IMR-90 (cell line): Measurements from ENCODE around the gene UBE2E2. TPM values are rescaled to one million over a fixed set of nuclear protein-coding genes. Genes with fewer than 3 reads are reported as not detected.

Source experiments
- ATAC-seq: fragments of 200-7000 bp; cut with Tn5 transposase; 2 replicates; pipeline ENCODE4 v1.9.1; 2020; ENCODE audit warnings: low read depth, mild to moderate bottlenecking, moderate library complexity
- BruUV-seq: library from RNA; stranded (reverse); fragments of 400-500 nt; replicated peaks from 2 replicates; lab custom pipeline; 2021; lab: Mats Ljungman, UMichigan
- CTCF ChIA-PET: fragments of 300-600 bp; formaldehyde crosslinking; extraction: SDS; loops from one replicate; lab custom pipeline; 2021; ENCODE audit warnings: antibody characterized with exemption; lab: Yijun Ruan, JAX
- POLR2A ChIA-PET: fragments of 300-600 bp; sonication (Branson Sonifier 250); formaldehyde crosslinking; loops from one replicate; lab custom pipeline; 2022; ENCODE audit warnings: antibody characterized with exemption; ENCODE audit not compliant: unreplicated experiment; lab: Charles Lee
- DNase-seq: peaks from one replicate; pipeline ENCODE4 v3.0.0; 2013
- H2AFZ ChIP-seq: replicated peaks from 2 replicates; pipeline ENCODE3; 2013; ENCODE audit warnings: low read length, mild to moderate bottlenecking; ENCODE audit not compliant: poor library complexity
- H2AK5ac ChIP-seq: 2 replicates; pipeline ENCODE4 v1.6.1; 2013; ENCODE audit warnings: low read depth, low read length, inconsistent platforms
- H2AK9ac ChIP-seq: replicated peaks from 2 replicates; pipeline ENCODE3; 2013; ENCODE audit warnings: mild to moderate bottlenecking, low read depth, low read length, moderate library complexity; ENCODE audit not compliant: poor library complexity
- H2BK120ac ChIP-seq: 2 replicates; pipeline ENCODE4 v1.6.1; 2013; ENCODE audit warnings: low read depth, low read length, inconsistent platforms
- H2BK15ac ChIP-seq: 3 replicates; pipeline ENCODE4 v1.6.1; 2013; ENCODE audit warnings: low read depth, low read length, inconsistent platforms
- H2BK20ac ChIP-seq: 2 replicates; pipeline ENCODE4 v1.6.1; 2013; ENCODE audit warnings: low read depth, mild to moderate bottlenecking, inconsistent platforms, low read length, moderate library complexity
- H2BK5ac ChIP-seq: 2 replicates; pipeline ENCODE4 v1.6.1; 2013; ENCODE audit warnings: mild to moderate bottlenecking, low read depth, low read length, inconsistent platforms; ENCODE audit not compliant: poor library complexity, severe bottlenecking
- H3K14ac ChIP-seq: replicated peaks from 2 replicates; pipeline ENCODE4 v1.6.1; 2013; ENCODE audit warnings: low read depth, low read length, inconsistent platforms
- H3K18ac ChIP-seq: 2 replicates; pipeline ENCODE4 v1.6.1; 2013; ENCODE audit warnings: low read depth, low read length, control low read depth
- H3K23ac ChIP-seq: 2 replicates; pipeline ENCODE4 v1.6.1; 2013; ENCODE audit warnings: low read depth, low read length, inconsistent platforms
- H3K27ac ChIP-seq: 2 replicates; pipeline ENCODE4 v1.5.1; 2013; ENCODE audit warnings: mild to moderate bottlenecking, control low read depth, low read length; ENCODE audit not compliant: insufficient read depth
- H3K27me3 ChIP-seq: 2 replicates; pipeline ENCODE4 v1.6.1; 2013; ENCODE audit warnings: low read length; ENCODE audit not compliant: control insufficient read depth, insufficient read depth
- H3K36me3 ChIP-seq: 2 replicates; pipeline ENCODE4 v1.6.1; 2013; ENCODE audit warnings: low read length, mixed read lengths; ENCODE audit not compliant: control insufficient read depth, insufficient read depth
- H3K4ac ChIP-seq: 2 replicates; pipeline ENCODE4 v1.6.1; 2013; ENCODE audit warnings: low read depth, low read length, inconsistent platforms
- H3K4me1 ChIP-seq: 2 replicates; pipeline ENCODE4 v1.6.1; 2013; ENCODE audit warnings: low read length, mixed read lengths; ENCODE audit not compliant: control insufficient read depth, insufficient read depth
- H3K4me2 ChIP-seq: 2 replicates; pipeline ENCODE4 v1.6.1; 2013; ENCODE audit warnings: low read depth, mild to moderate bottlenecking, control low read depth, low read length, moderate library complexity
- H3K4me3 ChIP-seq: 2 replicates; pipeline ENCODE4 v1.5.1; 2013; ENCODE audit warnings: low read depth, mild to moderate bottlenecking, control low read depth, low read length, moderate library complexity; ENCODE audit not compliant: insufficient read depth
- H3K56ac ChIP-seq: 2 replicates; pipeline ENCODE4 v1.6.1; 2013; ENCODE audit warnings: low read length, inconsistent platforms; ENCODE audit not compliant: insufficient read depth; ENCODE audit errors: extremely low read depth
- H3K79me1 ChIP-seq, 2 experiments: 2 replicates each; pipeline ENCODE4 v1.6.1; 2013; ENCODE audit warnings: low read length in 2 of 2, inconsistent platforms in 1 of 2, low read depth in 1 of 2
- H3K9ac ChIP-seq: 2 replicates; pipeline ENCODE4 v1.6.1; 2013; ENCODE audit warnings: low read depth, low read length, control low read depth
- H3K9me1 ChIP-seq: 2 replicates; pipeline ENCODE4 v1.6.1; 2013; ENCODE audit warnings: low read length, inconsistent platforms; ENCODE audit not compliant: insufficient read depth
- H3K9me3 ChIP-seq: 2 replicates; pipeline ENCODE4 v1.6.1; 2013; ENCODE audit warnings: low read length; ENCODE audit not compliant: control insufficient read depth, insufficient read depth
- H4K20me1 ChIP-seq: 2 replicates; pipeline ENCODE4 v1.6.1; 2013; ENCODE audit warnings: low read length, inconsistent platforms; ENCODE audit not compliant: insufficient read depth
- H4K5ac ChIP-seq: 2 replicates; pipeline ENCODE4 v1.6.1; 2013; ENCODE audit warnings: mild to moderate bottlenecking, low read depth, low read length, control low read depth
- H4K8ac ChIP-seq, 2 experiments: 2 replicates each; pipeline ENCODE4 v1.6.1; 2013; ENCODE audit warnings: low read depth in 2 of 2, low read length in 2 of 2, control low read depth in 1 of 2, inconsistent platforms in 1 of 2
- H4K91ac ChIP-seq: 2 replicates; pipeline ENCODE4 v1.6.1; 2013; ENCODE audit warnings: low read depth, low read length, inconsistent platforms; ENCODE audit not compliant: insufficient read depth
- BHLHE40 ChIP-seq: fragments of 150-350 bp; IDR thresholded peaks from 2 replicates; pipeline ENCODE4 v1.6.1; 2016; ENCODE audit warnings: mild to moderate bottlenecking, low read depth, low read length
- CEBPB ChIP-seq: IDR thresholded peaks from 2 replicates; pipeline ENCODE4 v1.6.1; 2012; ENCODE audit warnings: low read depth, low read length, improper control_type of control experiment
- CHD1 ChIP-seq: IDR thresholded peaks from 2 replicates; pipeline ENCODE4 v1.6.1; 2012; ENCODE audit warnings: low read depth, low read length, improper control_type of control experiment
- FOS ChIP-seq: fragments of 150-350 bp; IDR thresholded peaks from 2 replicates; pipeline ENCODE4 v1.6.1; 2016; ENCODE audit warnings: low read depth, low read length
- MAFK ChIP-seq: IDR thresholded peaks from 2 replicates; pipeline ENCODE4 v1.6.1; 2012; ENCODE audit warnings: low read depth, low read length, improper control_type of control experiment
- MAZ ChIP-seq: IDR thresholded peaks from 2 replicates; pipeline ENCODE4 v1.6.1; 2012; ENCODE audit warnings: low read depth, mild to moderate bottlenecking, low read length, improper control_type of control experiment, moderate library complexity, borderline replicate concordance
- MXI1 ChIP-seq: IDR thresholded peaks from 2 replicates; pipeline ENCODE4 v1.6.1; 2012; ENCODE audit warnings: low read depth, mild to moderate bottlenecking, low read length, moderate library complexity, borderline replicate concordance
- NFE2L2 ChIP-seq: fragments of 150-350 bp; IDR thresholded peaks from 2 replicates; pipeline ENCODE4 v1.6.1; 2016; ENCODE audit warnings: low read depth, mild to moderate bottlenecking, low read length
- POLR2A ChIP-seq: IDR thresholded peaks from 2 replicates; pipeline ENCODE4 v1.6.1; 2012; ENCODE audit warnings: mild to moderate bottlenecking, low read depth, low read length
- RAD21 ChIP-seq: IDR thresholded peaks from 2 replicates; pipeline ENCODE4 v1.6.1; 2012; ENCODE audit warnings: low read length, improper control_type of control experiment
- RCOR1 ChIP-seq: IDR thresholded peaks from 2 replicates; pipeline ENCODE4 v1.6.1; 2012; ENCODE audit warnings: mild to moderate bottlenecking, low read length, improper control_type of control experiment; ENCODE audit not compliant: insufficient replicate concordance
- RFX5 ChIP-seq: IDR thresholded peaks from 2 replicates; pipeline ENCODE4 v1.8.0; 2012; ENCODE audit warnings: low read depth, mild to moderate bottlenecking, low read length, moderate library complexity
- SMC3 ChIP-seq: fragments of 150-350 bp; IDR thresholded peaks from 2 replicates; pipeline ENCODE4 v1.6.1; 2016; ENCODE audit warnings: low read depth, mild to moderate bottlenecking, antibody characterized with exemption, low read length, moderate library complexity
- WGBS, 2 experiments: methylation state at CpG; one replicate each; pipeline versions ENCODE4 v1.1.5 to v1.1.7; 2013; ENCODE audit warnings: missing lambda C conversion rate in 2 of 2; ENCODE audit not compliant: insufficient read length in 1 of 2; ENCODE audit errors: extremely low coverage in 2 of 2; 5-methylcytosine and 5-hydroxymethylcytosine counted together
- dilution Hi-C: fragments of 300-500 bp; cut with HindIII; formaldehyde crosslinking; loops from one replicate; pipeline ENCODE4 v1.14.3; 2018; ENCODE audit warnings: low sequenced_read_pairs; ENCODE audit not compliant: unreplicated experiment
- in situ Hi-C: fragments of 300-500 bp; cut with MboI; formaldehyde crosslinking; loops from 3 replicates; pipeline ENCODE4 v1.14.3; 2019; ENCODE audit warnings: low sequenced_read_pairs, inconsistent platforms, mixed read lengths
- intact Hi-C: fragments of 100-400 bp; cut with micrococcal nuclease; formaldehyde crosslinking; loops from 2 replicates; pipeline ENCODE4 v1.10.0; 2022
- polyA plus RNA-seq, 3 experiments: library from polyadenylated mRNA; depleted of rRNA; stranded (reverse); fragments of >200 nt; gene quantifications; 2 replicates each; pipeline ENCODE4 v1.2.3, GENCODE V29; 2012; ENCODE audit warnings: low replicate concordance in 1 of 3
- total RNA-seq: library from RNA; depleted of rRNA; stranded (reverse); fragments of >200 nt; gene quantifications from 2 replicates; pipeline ENCODE4 v1.2.3, GENCODE V29; 2012
- TF ChIP-seq, protein P1 (sequence below): fragments of 150-350 bp; IDR thresholded peaks from 2 replicates; pipeline ENCODE4 v1.6.1; 2016; ENCODE audit warnings: low read depth, mild to moderate bottlenecking, low read length, moderate library complexity, borderline replicate concordance
- TF ChIP-seq, protein P2 (sequence below): conservative IDR thresholded peaks from 2 replicates; pipeline ENCODE4 v1.5.1; 2012; ENCODE audit warnings: mild to moderate bottlenecking, low read depth, low read length, improper control_type of control experiment

UBE2E2 gene
- total and polyA plus RNA-seq, 2 of the 4 experiments (the other 2 are of a cell fraction) = 18.6 to 32.7 TPM

DNA sequence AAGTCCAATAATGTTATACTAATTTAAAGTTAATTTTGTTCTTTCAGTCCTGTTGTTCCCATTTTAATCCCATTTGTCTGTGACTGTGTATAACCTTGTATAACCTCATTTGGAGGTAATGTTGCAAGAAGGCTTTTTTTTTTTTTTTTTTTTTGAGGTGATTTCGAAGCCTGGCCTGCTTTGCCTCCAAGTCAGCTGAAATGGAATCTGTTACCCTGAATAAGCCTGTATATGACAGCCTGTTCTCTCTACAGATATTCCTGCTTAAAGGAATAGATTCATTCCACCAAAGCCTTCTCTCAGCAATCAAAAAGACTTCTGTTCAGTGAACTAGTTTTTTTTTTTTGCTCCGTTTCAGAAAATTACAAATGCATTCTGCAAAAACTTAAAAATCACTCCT lies 330.9 kb downstream of the UBE2E2 start:
- H3K4me3 ChIP-seq = no peak overlapping the region
- no peak overlapping the region for H3K18ac ChIP-seq
- H3K23ac ChIP-seq = no peak overlapping the region
- intact Hi-C loops (no loop called here), dilution Hi-C loops (no loop called here), in situ Hi-C loops (no loop called here)
- no peaks in the 10 kb centered on the region for H3K9me3 ChIP-seq
- no peak for DNase-seq
- no peak overlapping the region for H4K8ac ChIP-seq
- CTCF ChIA-PET = interaction anchor here (0.6 kb wide), 1 partner anchor 92 kb away, joined by 5 read pairs; no protein-coding TSS in a partner anchor
- H3K14ac ChIP-seq = no peak overlapping the region
- no peaks in the 10 kb centered on the region for H3K79me1 ChIP-seq
- H2AK9ac ChIP-seq = no peak overlapping the region
- H2BK20ac ChIP-seq = no peak overlapping the region
- no TSS peak for BruUV-seq
- no peaks in the 10 kb centered on the region for H3K4me1 ChIP-seq
- no peak overlapping the region for H3K4me2 ChIP-seq
- H3K9me1 ChIP-seq = no peaks in the 10 kb centered on the region; the same call in 1 of the 2 replicates
- H2AFZ ChIP-seq = no peak overlapping the region
- no peak overlapping the region for H3K56ac ChIP-seq
- H3K36me3 ChIP-seq = no peaks in the 10 kb centered on the region
- H2BK15ac ChIP-seq = no peak overlapping the region
- POLR2A ChIA-PET = no interaction called here
- no CpG with 5 or more reads among the region's 2 CpGs for WGBS, 2 experiments
- no peaks in the 10 kb centered on the region for H4K20me1 ChIP-seq
- H4K91ac ChIP-seq = no peak overlapping the region
- H3K27me3 ChIP-seq = no peaks in the 10 kb centered on the region
- no peak overlapping the region for H3K4ac ChIP-seq
- TF ChIP-seq CHD1 = no peak
- TF ChIP-seq, protein P1, sequence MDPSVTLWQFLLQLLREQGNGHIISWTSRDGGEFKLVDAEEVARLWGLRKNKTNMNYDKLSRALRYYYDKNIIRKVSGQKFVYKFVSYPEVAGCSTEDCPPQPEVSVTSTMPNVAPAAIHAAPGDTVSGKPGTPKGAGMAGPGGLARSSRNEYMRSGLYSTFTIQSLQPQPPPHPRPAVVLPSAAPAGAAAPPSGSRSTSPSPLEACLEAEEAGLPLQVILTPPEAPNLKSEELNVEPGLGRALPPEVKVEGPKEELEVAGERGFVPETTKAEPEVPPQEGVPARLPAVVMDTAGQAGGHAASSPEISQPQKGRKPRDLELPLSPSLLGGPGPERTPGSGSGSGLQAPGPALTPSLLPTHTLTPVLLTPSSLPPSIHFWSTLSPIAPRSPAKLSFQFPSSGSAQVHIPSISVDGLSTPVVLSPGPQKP = no peak
- no peak for TF ChIP-seq POLR2A
- no peak for TF ChIP-seq MAFK
- TF ChIP-seq, protein P2, sequence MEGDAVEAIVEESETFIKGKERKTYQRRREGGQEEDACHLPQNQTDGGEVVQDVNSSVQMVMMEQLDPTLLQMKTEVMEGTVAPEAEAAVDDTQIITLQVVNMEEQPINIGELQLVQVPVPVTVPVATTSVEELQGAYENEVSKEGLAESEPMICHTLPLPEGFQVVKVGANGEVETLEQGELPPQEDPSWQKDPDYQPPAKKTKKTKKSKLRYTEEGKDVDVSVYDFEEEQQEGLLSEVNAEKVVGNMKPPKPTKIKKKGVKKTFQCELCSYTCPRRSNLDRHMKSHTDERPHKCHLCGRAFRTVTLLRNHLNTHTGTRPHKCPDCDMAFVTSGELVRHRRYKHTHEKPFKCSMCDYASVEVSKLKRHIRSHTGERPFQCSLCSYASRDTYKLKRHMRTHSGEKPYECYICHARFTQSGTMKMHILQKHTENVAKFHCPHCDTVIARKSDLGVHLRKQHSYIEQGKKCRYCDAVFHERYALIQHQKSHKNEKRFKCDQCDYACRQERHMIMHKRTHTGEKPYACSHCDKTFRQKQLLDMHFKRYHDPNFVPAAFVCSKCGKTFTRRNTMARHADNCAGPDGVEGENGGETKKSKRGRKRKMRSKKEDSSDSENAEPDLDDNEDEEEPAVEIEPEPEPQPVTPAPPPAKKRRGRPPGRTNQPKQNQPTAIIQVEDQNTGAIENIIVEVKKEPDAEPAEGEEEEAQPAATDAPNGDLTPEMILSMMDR = no peak
- no peak for TF ChIP-seq RAD21
- no peak for TF ChIP-seq SMC3
- no peak for TF ChIP-seq MXI1
- TF ChIP-seq NFE2L2 = no peak
- no peak for TF ChIP-seq FOS
- TF ChIP-seq MAZ = no peak
- no peak for TF ChIP-seq RCOR1
- TF ChIP-seq CEBPB = no peak
- TF ChIP-seq BHLHE40 = no peak
- no peak for TF ChIP-seq RFX5
- H2BK5ac ChIP-seq = no peak overlapping the region
- no peak for ATAC-seq
- H3K27ac ChIP-seq = no peak overlapping the region
- H3K9ac ChIP-seq = no peak overlapping the region
- H4K5ac ChIP-seq = no peak overlapping the region
- H2AK5ac ChIP-seq = no peak overlapping the region
- H2BK120ac ChIP-seq = no peak overlapping the region
